T-cell (primary cell): ENCODE data around the gene GMPPB. TPM values are rescaled to one million over a fixed set of nuclear protein-coding genes. Genes with fewer than 3 reads are reported as not detected.

ENCODE experiments used
- ATAC-seq, 4 experiments: fragments of 200-7000 bp in 3 of 4; fragments of 150-1000 bp in 1 of 4; cut with Tn5 transposase; replicated peaks in 1 of 4; 1 replicate in 3 of 4; 2 replicates in 1 of 4; pipeline ENCODE4 v1.10.0; 2021; ENCODE audit warnings: moderate library complexity in 3 of 4, mild to moderate bottlenecking in 2 of 4, moderate number of reproducible peaks in 1 of 4
- CTCF ChIA-PET, 2 donors: fragments of 300-600 bp; sonication (Branson Sonifier 250); formaldehyde crosslinking; loops; one replicate each; lab custom pipeline; 2022; ENCODE audit warnings: antibody characterized with exemption in 2 of 2; lab: Charles Lee
- POLR2A ChIA-PET, 2 donors: fragments of 300-600 bp; sonication (Branson Sonifier 250); formaldehyde crosslinking; loops; one replicate each; lab custom pipeline; 2022; ENCODE audit warnings: antibody characterized with exemption in 2 of 2; lab: Charles Lee
- DNase-seq, 35 experiments: peaks; one replicate each; pipeline versions ENCODE4 v3.0.0 to v3.0.0-alpha.2; 2013 to 2023
- H3K27ac ChIP-seq: one replicate; pipeline ENCODE4 v1.5.1; 2013; ENCODE audit warnings: low read length
- H3K27me3 ChIP-seq, 2 experiments: replicated peaks in 1 of 2; 1 replicate in 1 of 2; 2 replicates in 1 of 2; pipeline versions ENCODE4 v1.6.1 to v1.7.0; 2013; ENCODE audit warnings: low read length in 1 of 2, mixed read lengths in 1 of 2; ENCODE audit not compliant: control insufficient read depth in 2 of 2, insufficient read depth in 2 of 2; ENCODE audit errors: extremely low read depth in 1 of 2
- H3K36me3 ChIP-seq, 2 donors: 1 replicate in 1 of 2; 2 replicates in 1 of 2; pipeline versions ENCODE4 v1.6.1 to v1.7.0; 2013; ENCODE audit warnings: low read length in 1 of 2; ENCODE audit not compliant: control insufficient read depth in 2 of 2, insufficient read depth in 1 of 2; ENCODE audit errors: extremely low read depth in 1 of 2
- H3K4me1 ChIP-seq, 2 experiments: 1 replicate in 1 of 2; 2 replicates in 1 of 2; pipeline versions ENCODE4 v1.6.1 to v1.7.0; 2013; ENCODE audit warnings: low read length in 2 of 2, mixed read lengths in 1 of 2; ENCODE audit not compliant: insufficient read depth in 2 of 2, control insufficient read depth in 1 of 2; ENCODE audit errors: extremely low read depth in 1 of 2
- H3K4me3 ChIP-seq, 2 donors: 1 replicate in 1 of 2; 2 replicates in 1 of 2; pipeline versions ENCODE4 v1.5.1 to v1.7.0; 2013; ENCODE audit warnings: mild to moderate bottlenecking in 2 of 2, low read length in 1 of 2, moderate library complexity in 1 of 2; ENCODE audit not compliant: control insufficient read depth in 1 of 2; ENCODE audit errors: extremely low read depth in 1 of 2
- H3K9me3 ChIP-seq: 2 replicates; pipeline ENCODE4 v1.7.0; 2013
- H3K27ac Mint-ChIP-seq, 2 donors: one replicate each; pipeline ENCODE4 v1.8.0; 2020 to 2021; ENCODE audit warnings: mild to moderate bottlenecking in 2 of 2, mixed read lengths in 2 of 2
- H3K27me3 Mint-ChIP-seq, 2 donors: one replicate each; pipeline ENCODE4 v1.8.0; 2021 to 2022; ENCODE audit warnings: mixed read lengths in 2 of 2
- H3K36me3 Mint-ChIP-seq: one replicate; pipeline ENCODE4 v1.8.0; 2021; ENCODE audit warnings: mixed read lengths
- H3K4me1 Mint-ChIP-seq, 3 donors: one replicate each; pipeline ENCODE4 v1.8.0; 2020 to 2022; ENCODE audit warnings: mixed read lengths in 3 of 3, mild to moderate bottlenecking in 1 of 3
- H3K4me3 Mint-ChIP-seq, 3 donors: one replicate each; pipeline ENCODE4 v1.8.0; 2020 to 2022; ENCODE audit warnings: mild to moderate bottlenecking in 3 of 3, mixed read lengths in 3 of 3, moderate library complexity in 3 of 3
- H3K9me3 Mint-ChIP-seq, 3 donors: one replicate each; pipeline ENCODE4 v1.8.0; 2020 to 2022; ENCODE audit warnings: mixed read lengths in 3 of 3
- WGBS: methylation state at CpG from one replicate; pipeline ENCODE4 v1.1.5; 2013; ENCODE audit warnings: missing lambda C conversion rate; ENCODE audit not compliant: insufficient coverage; 5-methylcytosine and 5-hydroxymethylcytosine counted together
- total RNA-seq, 35 experiments: library from RNA in 6 of 35; stranded (reverse) in 6 of 35; fragments of 120-200 nt in 1 of 35; gene quantifications; one replicate each; pipeline versions ENCODE4 v1.2.1 to v1.2.4 and lab custom pipeline; 2013 to 2026

The GMPPB gene
- total RNA-seq, 5 donors from 2014 or later (not counting 1 experiment from before 2014, with no cell fraction given): 34.5 to 54.5 (median 39.9) TPM

DNA sequence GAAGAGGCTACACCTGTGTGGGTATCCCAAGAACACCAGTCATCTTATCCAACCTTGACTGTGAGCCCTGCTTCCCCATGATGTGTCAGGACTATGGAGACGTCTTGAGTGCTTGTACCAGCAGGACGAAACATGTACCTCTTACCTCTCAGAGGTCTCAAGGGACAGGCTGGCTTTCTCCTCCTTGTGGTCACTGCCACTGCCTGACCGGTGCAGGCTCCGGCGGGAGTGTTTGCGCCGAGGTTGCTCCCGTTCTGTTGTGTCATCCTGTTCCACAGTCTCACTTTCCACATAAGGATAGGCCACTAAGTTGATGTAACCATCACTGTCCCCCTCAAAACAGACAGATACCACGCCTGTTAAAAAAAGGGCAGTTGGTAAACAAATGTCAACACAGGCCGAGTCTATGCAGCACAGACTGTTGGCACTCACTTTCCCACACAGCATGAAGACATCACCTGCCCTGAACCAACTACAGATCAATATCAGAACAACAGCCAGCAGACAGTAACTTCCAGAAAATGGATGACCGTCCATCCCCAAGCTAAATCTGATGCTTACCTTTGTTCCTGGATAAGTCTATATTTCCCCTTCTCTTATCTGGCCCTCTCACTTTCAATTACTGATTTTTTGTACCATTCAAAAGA lies 14.4 kb upstream of the GMPPB start:
- no peak for DNase-seq
- H3K27ac ChIP-seq: no peak overlapping the region
- POLR2A ChIA-PET: no interaction called here
- H3K27me3 Mint-ChIP-seq: no peaks in the 10 kb centered on the region
- H3K4me1 Mint-ChIP-seq: peaks cover 0 to 10% (median 3%) of the 10 kb centered on the region in 3 donors
- CTCF ChIA-PET: no interaction called here
- H3K4me3 ChIP-seq: no peak overlapping the region
- H3K9me3 Mint-ChIP-seq: no peaks in the 10 kb centered on the region
- no peaks in the 10 kb centered on the region for H3K9me3 ChIP-seq
- peaks cover 26% of the 10 kb centered on the region for H3K36me3 Mint-ChIP-seq
- H3K36me3 ChIP-seq: peaks cover 16 to 53% of the 10 kb centered on the region in 2 donors
- no peaks in the 10 kb centered on the region for H3K4me1 ChIP-seq
- H3K27me3 ChIP-seq: no peaks in the 10 kb centered on the region
- no peak overlapping the region for H3K4me3 Mint-ChIP-seq
- H3K27ac Mint-ChIP-seq: no peak overlapping the region
- 91% methylated on average over 5 of the region's 11 CpGs for WGBS
- ATAC-seq: no peak

DNA sequence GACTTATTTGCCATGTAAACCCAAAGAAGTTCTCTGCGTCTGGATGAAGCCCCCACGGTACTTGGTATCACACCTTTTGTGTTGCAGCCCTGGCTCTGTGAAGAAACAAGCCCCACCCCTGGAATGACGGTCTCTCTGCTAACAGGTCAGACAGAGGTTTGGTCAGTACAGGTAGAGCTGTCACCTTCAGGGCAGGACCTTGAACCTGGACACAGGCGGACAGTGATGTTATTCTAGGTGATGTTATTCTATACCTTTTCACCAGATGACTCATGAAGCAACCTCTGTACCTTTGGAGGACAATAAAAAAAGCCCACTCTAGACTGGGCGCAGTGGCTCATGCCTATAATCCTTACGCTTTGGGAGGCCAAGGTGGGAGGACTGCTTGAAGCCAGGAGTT lies 11.0 kb upstream of the GMPPB start:
- ChIA-PET CTCF (no interaction called here), POLR2A (interaction anchor here in 1 of 2 donors (0.6 kb wide), 1 partner anchor 10 kb away, joined by 3 read pairs; no protein-coding TSS in a partner anchor)
- H3K4me3 ChIP-seq: no peak overlapping the region
- peaks cover 24 to 59% of the 10 kb centered on the region in 2 donors for H3K36me3 ChIP-seq
- H3K27ac Mint-ChIP-seq: no peak overlapping the region
- H3K4me3 Mint-ChIP-seq: no peak overlapping the region
- H3K27ac ChIP-seq: no peak overlapping the region
- no peaks in the 10 kb centered on the region for H3K4me1 ChIP-seq
- peaks cover 37% of the 10 kb centered on the region for H3K36me3 Mint-ChIP-seq
- DNase-seq (no peak), ATAC-seq (no peak)
- no peaks in the 10 kb centered on the region for H3K9me3 Mint-ChIP-seq
- no peaks in the 10 kb centered on the region for H3K9me3 ChIP-seq
- 98% methylated on average over 5 of the region's 6 CpGs for WGBS
- H3K4me1 Mint-ChIP-seq: peaks cover 0 to 8% (median 3%) of the 10 kb centered on the region in 3 donors
- no peaks in the 10 kb centered on the region for H3K27me3 Mint-ChIP-seq
- no peaks in the 10 kb centered on the region for H3K27me3 ChIP-seq

DNA sequence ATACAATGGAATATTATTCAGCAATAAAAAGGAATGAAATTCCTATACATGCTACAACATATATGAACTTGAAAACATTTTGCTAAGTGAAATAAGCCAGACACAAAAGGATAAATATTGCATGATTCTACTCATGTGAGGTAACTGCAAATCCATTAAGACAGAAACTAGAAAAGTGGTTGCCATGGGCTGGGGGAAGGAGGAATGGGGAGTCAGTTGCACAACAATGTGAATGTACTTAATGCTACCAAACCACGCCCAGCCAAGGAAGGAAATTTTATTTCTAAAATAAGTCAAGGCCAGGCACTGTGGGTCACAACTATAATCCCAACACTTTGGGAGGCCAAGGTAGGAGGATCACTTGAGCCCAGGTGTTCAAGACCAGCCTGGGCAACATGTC lies 9.8 kb upstream of the GMPPB start:
- no peaks in the 10 kb centered on the region for H3K27me3 Mint-ChIP-seq
- H3K27ac ChIP-seq: no peak overlapping the region
- H3K36me3 Mint-ChIP-seq: peaks cover 35% of the 10 kb centered on the region
- no peaks in the 10 kb centered on the region for H3K27me3 ChIP-seq
- POLR2A ChIA-PET: interaction anchor here in 1 of 2 donors (0.6 kb wide), 1 partner anchor 9 kb away, joined by 7 read pairs; no protein-coding TSS in a partner anchor
- no peaks in the 10 kb centered on the region for H3K9me3 ChIP-seq
- no CpG with 5 or more reads among the region's 1 CpG for WGBS
- H3K4me1 ChIP-seq: no peaks in the 10 kb centered on the region
- H3K9me3 Mint-ChIP-seq: no peaks in the 10 kb centered on the region
- no peak overlapping the region for H3K4me3 Mint-ChIP-seq
- ATAC-seq: no peak
- CTCF ChIA-PET: no interaction called here
- peaks cover 24 to 57% of the 10 kb centered on the region in 2 donors for H3K36me3 ChIP-seq
- no peak overlapping the region for H3K4me3 ChIP-seq
- H3K4me1 Mint-ChIP-seq: peaks cover 0 to 4% (median under 1%) of the 10 kb centered on the region in 3 donors
- no peak overlapping the region for H3K27ac Mint-ChIP-seq
- DNase-seq: no peak

DNA sequence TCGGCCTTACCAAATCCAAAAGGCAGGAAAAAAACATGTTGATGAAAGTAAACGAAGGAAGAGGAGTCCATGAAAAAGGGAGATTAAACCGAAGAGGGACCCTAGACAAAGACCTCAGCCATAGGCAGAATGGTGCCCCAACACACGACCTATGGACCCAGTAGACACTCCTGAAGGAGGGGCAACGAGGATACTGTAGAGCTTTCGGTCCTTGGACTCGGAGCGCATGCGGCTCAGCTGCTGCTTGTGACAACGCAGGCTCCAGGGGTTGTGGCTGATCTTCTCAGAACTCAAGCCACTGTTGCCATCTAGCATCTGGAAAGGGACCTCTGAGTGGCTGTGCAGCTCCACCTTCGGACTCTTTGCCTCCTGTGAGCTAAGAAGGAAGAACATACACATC lies 8.8 kb upstream of the GMPPB start:
- Mint-ChIP-seq H3K27ac (no peak overlapping the region), H3K4me1 (no peaks in the 10 kb centered on the region), H3K9me3 (no peaks in the 10 kb centered on the region), H3K4me3 (no peak overlapping the region), H3K36me3 (peaks cover 34% of the 10 kb centered on the region), H3K27me3 (no peaks in the 10 kb centered on the region)
- H3K27ac ChIP-seq: no peak overlapping the region
- H3K9me3 ChIP-seq: no peaks in the 10 kb centered on the region
- no peaks in the 10 kb centered on the region for H3K27me3 ChIP-seq
- ChIA-PET CTCF (no interaction called here), POLR2A (no interaction called here)
- H3K4me1 ChIP-seq: no peaks in the 10 kb centered on the region
- WGBS: 91% methylated on average over 9 of the region's 11 CpGs
- peaks cover 26 to 51% of the 10 kb centered on the region in 2 donors for H3K36me3 ChIP-seq
- no peak for DNase-seq
- no peak overlapping the region for H3K4me3 ChIP-seq
- ATAC-seq: no peak

DNA sequence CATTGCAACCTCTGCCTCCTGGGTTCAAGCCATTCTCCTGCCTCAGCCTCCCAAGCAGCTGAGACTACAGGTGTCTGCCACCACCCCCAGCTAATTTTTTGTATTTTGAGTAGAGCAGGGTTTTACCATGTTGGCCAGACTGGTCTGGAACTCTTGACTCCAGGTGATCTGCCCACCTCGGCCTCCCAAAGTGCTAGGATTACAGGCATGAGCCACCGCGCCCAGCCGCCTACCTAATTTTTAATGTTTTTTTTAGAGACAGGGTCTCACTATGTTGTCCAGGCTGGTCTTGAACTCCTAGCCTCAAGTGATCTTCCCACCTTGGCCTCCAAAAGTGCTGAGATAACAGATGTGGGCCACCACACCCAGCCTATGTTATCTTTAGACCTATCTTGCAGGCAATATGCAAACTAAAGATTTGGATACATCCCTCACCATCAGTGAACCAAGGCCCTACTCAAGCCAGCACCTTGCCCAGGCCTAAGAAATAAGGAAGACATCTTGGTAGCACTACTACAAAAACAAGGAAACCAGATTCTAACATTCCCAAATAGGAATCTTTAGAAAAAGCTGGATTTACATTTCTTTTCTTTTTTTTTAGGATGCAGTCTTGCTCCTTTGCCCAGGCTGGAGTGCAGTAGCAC lies 6.3 kb upstream of the GMPPB start:
- H3K36me3 ChIP-seq: peaks cover 18 to 46% of the 10 kb centered on the region in 2 donors
- Mint-ChIP-seq H3K27me3 (no peaks in the 10 kb centered on the region), H3K27ac (no peak overlapping the region), H3K4me1 (no peaks in the 10 kb centered on the region), H3K36me3 (peaks cover 28% of the 10 kb centered on the region), H3K9me3 (no peaks in the 10 kb centered on the region), H3K4me3 (no peak overlapping the region)
- no peak overlapping the region for H3K4me3 ChIP-seq
- CTCF ChIA-PET: interaction anchor here in 1 of 2 donors (0.6 to 1.1 kb wide), 2 partner anchors 14 kb away, joined by 3 to 4 read pairs; no protein-coding TSS in a partner anchor
- POLR2A ChIA-PET: no interaction called here
- no peaks in the 10 kb centered on the region for H3K27me3 ChIP-seq
- DNase-seq: no peak
- no peaks in the 10 kb centered on the region for H3K4me1 ChIP-seq
- WGBS: 88% methylated on average over 1 of the region's 4 CpGs
- H3K27ac ChIP-seq: no peak overlapping the region
- H3K9me3 ChIP-seq: no peaks in the 10 kb centered on the region
- no peak for ATAC-seq

DNA sequence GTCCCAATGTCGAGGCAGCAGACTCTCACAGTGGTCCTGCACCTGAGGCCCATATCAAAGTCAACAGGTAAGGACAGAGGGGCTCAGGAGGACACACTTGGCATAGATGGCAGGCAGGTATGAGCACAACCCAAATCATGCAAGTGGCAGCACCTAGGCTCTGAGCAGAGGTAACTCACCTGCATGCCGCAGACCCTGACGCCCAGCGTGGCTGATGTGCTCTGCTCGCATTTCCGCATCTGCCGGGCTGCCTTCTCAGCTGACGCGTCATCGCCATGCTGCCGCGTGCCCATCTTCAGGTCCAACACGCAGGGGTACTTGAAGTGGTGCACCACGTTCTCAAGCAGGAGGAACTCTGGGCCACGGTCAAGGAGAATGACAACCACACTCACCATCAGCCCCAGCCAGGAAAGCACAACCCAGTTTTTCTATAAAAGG lies 4.2 kb upstream of the GMPPB start:
- CTCF ChIA-PET: interaction anchor here in 1 of 2 donors (0.6 kb wide), 1 partner anchor 276 kb away, joined by 3 read pairs; no protein-coding TSS in a partner anchor
- POLR2A ChIA-PET: no interaction called here

More for the DNA sequence above, 4.2 kb upstream of the GMPPB start:
- Histone ChIP-seq H3K9me3 (no peaks in the 10 kb centered on the region), H3K4me3 (no peak overlapping the region), H3K36me3 (peaks cover 12 to 31% of the 10 kb centered on the region in 2 donors), H3K27ac (no peak overlapping the region), H3K27me3 (no peaks in the 10 kb centered on the region), H3K4me1 (peaks cover 3 to 16% of the 10 kb centered on the region in 2 experiments)
- Mint-ChIP-seq H3K27ac (no peak overlapping the region), H3K27me3 (no peaks in the 10 kb centered on the region), H3K9me3 (no peaks in the 10 kb centered on the region), H3K4me3 (no peak overlapping the region), H3K4me1 (peaks cover 10 to 13% (median 11%) of the 10 kb centered on the region in 3 donors), H3K36me3 (peaks cover 21% of the 10 kb centered on the region)
- DNase-seq (no peak), ATAC-seq (no peak)
- 100% methylated on average over 15 of the region's 15 CpGs for WGBS
